Measurements from ENCODE around the gene KLHL29. TPM values are rescaled to one million over a fixed set of nuclear protein-coding genes. Genes with fewer than 3 reads are reported as not detected.

Gene KLHL29
- total RNA-seq, 1 donor from 2014 or later: 36.5 TPM

DNA sequence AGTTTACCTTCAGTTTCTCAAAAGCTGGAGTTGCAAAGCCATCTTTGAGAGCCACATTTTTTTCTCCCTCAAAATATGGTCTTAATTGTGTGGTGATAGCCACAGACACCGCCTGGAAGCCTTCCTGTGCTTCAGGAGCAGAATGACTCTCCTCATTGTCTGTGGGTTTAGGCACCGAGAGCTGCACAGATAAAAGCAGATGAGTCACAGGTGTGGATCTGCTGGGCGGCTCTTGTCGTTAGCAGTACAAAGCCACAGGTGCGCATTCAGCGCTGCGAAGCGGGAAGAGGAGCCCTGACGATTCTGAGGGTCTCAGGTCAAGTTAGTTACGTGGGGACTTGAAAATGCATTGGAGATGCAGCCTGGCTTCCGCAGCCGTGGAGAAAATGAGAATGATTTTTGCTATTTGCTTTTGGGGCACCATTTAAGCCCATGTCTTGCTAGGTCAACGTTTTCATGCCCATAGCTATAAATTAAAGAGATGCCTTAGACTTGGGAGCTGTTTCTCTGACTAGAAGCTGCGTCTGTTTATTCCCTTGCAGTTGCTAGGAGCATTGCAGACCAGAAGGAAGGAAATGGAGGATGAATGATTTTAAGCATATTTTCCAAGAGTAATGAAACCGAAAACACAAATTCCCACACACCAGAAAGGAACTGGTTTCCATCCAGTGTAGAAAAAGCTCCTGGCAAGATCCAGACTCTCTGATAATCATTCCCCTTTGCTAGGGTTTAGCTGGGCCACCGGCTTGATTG, 51.5 kb downstream of the KLHL29 start:
- Mint-ChIP-seq H3K36me3 (ENCODE audit: unreplicated experiment) (peaks cover 7% of the 10 kb centered on the region), H3K27me3 (ENCODE audit: unreplicated experiment) (peaks cover 4% of the 10 kb centered on the region), H3K4me3 (ENCODE audit: unreplicated experiment) (no peak overlapping the region), H3K4me1 (ENCODE audit: low read depth, unreplicated experiment) (peaks cover 19% of the 10 kb centered on the region), H3K27ac (ENCODE audit: unreplicated experiment) (no peak overlapping the region), H3K9me3 (ENCODE audit: unreplicated experiment) (peaks cover 8% of the 10 kb centered on the region)
- TF ChIP-seq CTCF (IDR thresholded peaks at IDR 0.05; ENCODE audit: partially characterized antibody, unreplicated experiment): no peak
- DNase-seq: no peak

DNA sequence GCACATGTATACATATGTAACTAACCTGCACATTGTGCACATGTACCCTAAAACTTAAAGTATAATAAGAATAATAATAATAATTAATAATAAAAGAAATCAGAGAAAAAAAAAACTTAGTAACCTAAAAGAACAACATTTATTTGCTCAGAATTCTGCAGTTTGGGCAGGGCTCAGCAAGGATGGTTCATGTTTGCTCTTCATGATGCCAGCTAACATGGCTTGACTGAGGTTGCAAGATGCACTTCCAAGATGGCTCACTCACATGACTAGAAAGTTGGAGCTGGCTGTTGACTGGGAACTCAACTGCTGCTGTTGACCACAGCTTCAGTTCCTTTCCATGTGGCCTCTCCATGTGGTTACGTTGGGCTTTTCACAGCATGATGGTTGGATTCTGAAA, 56.4 kb downstream of the KLHL29 start:
- TF ChIP-seq CTCF (IDR thresholded peaks at IDR 0.05; ENCODE audit: partially characterized antibody, unreplicated experiment): no peak
- Mint-ChIP-seq H3K36me3 (ENCODE audit: unreplicated experiment) (peaks cover 7% of the 10 kb centered on the region), H3K4me1 (ENCODE audit: low read depth, unreplicated experiment) (no peaks in the 10 kb centered on the region), H3K27ac (ENCODE audit: unreplicated experiment) (no peak overlapping the region), H3K4me3 (ENCODE audit: unreplicated experiment) (no peak overlapping the region), H3K9me3 (ENCODE audit: unreplicated experiment) (peaks cover 2% of the 10 kb centered on the region), H3K27me3 (ENCODE audit: unreplicated experiment) (no peaks in the 10 kb centered on the region)
- DNase-seq: no peak

GRCh38 chr2:23445450-23445868, 60.5 kb downstream of the KLHL29 start:
- H3K27ac Mint-ChIP-seq (ENCODE audit: unreplicated experiment): no peak overlapping the region
- TF ChIP-seq CTCF (IDR thresholded peaks at IDR 0.05; ENCODE audit: partially characterized antibody, unreplicated experiment): no peak
- no peaks in the 10 kb centered on the region for H3K36me3 Mint-ChIP-seq (ENCODE audit: unreplicated experiment)
- H3K4me1 Mint-ChIP-seq (ENCODE audit: low read depth, unreplicated experiment): no peaks in the 10 kb centered on the region
- DNase-seq: no peak
- H3K9me3 Mint-ChIP-seq (ENCODE audit: unreplicated experiment): no peaks in the 10 kb centered on the region
- no peak overlapping the region for H3K4me3 Mint-ChIP-seq (ENCODE audit: unreplicated experiment)
- no peaks in the 10 kb centered on the region for H3K27me3 Mint-ChIP-seq (ENCODE audit: unreplicated experiment)

- Mint-ChIP-seq H3K4me1 (ENCODE audit: low read depth, unreplicated experiment) (no peaks in the 10 kb centered on the region), H3K4me3 (ENCODE audit: unreplicated experiment) (no peak overlapping the region), H3K27me3 (ENCODE audit: unreplicated experiment) (no peaks in the 10 kb centered on the region), H3K9me3 (ENCODE audit: unreplicated experiment) (no peaks in the 10 kb centered on the region), H3K36me3 (ENCODE audit: unreplicated experiment) (no peaks in the 10 kb centered on the region), H3K27ac (ENCODE audit: unreplicated experiment) (no peak overlapping the region)
- no peak for DNase-seq
- TF ChIP-seq CTCF (IDR thresholded peaks at IDR 0.05; ENCODE audit: partially characterized antibody, unreplicated experiment): no peak
Observed at GRCh38 chr2:23446916-23447315, 61.9 kb downstream of the KLHL29 start.

DNA sequence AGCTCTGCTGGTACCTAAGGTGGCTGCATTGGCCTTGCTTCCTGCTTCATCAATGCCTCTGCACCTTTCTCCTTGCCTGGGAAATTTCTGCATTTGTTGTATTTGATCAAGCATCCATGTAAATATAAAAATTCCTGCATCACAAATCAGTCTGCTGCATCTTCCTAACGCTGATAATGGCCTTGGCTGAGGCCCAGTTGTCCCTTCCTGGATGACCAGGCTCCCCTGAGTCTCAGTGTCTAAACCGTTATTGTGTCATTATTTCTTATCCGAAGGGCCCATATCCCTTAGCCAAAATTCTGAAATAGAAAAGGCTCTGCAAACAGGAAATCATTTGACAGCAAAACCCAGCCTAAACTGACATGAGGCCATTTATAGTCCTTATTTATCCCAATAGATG, 62.4 kb downstream of the KLHL29 start:
- no peak for DNase-seq
- H3K4me1 Mint-ChIP-seq (ENCODE audit: low read depth, unreplicated experiment): peaks cover 2% of the 10 kb centered on the region
- no peak overlapping the region for H3K27ac Mint-ChIP-seq (ENCODE audit: unreplicated experiment)
- H3K4me3 Mint-ChIP-seq (ENCODE audit: unreplicated experiment): no peak overlapping the region
- no peak for TF ChIP-seq CTCF (IDR thresholded peaks at IDR 0.05; ENCODE audit: partially characterized antibody, unreplicated experiment)
- H3K27me3 Mint-ChIP-seq (ENCODE audit: unreplicated experiment): no peaks in the 10 kb centered on the region
- no peaks in the 10 kb centered on the region for H3K36me3 Mint-ChIP-seq (ENCODE audit: unreplicated experiment)
- H3K9me3 Mint-ChIP-seq (ENCODE audit: unreplicated experiment): no peaks in the 10 kb centered on the region
